Mucosa of descending colon (tissue), 3 donors: ENCODE measurements around the gene DNM3. TPM values are rescaled to one million over a fixed set of nuclear protein-coding genes. Genes with fewer than 3 reads are reported as not detected.

Experiments
- ATAC-seq: fragments of 200-7000 bp; cut with Tn5 transposase; one replicate; pipeline ENCODE4 v1.9.1; 2020; ENCODE audit warnings: mild to moderate bottlenecking, moderate library complexity
- DNase-seq, 3 donors: peaks; one replicate each; pipeline ENCODE4 v3.0.0-alpha.2; 2020
- H3K36me3 ChIP-seq: fragments of 200-600 bp; one replicate; pipeline ENCODE4 v1.8.0; 2021; ENCODE audit warnings: low read depth, mild to moderate bottlenecking
- H3K4me1 ChIP-seq: fragments of 200-600 bp; one replicate; pipeline ENCODE4 v1.8.0; 2021; ENCODE audit warnings: low read depth, mild to moderate bottlenecking
- H3K4me3 ChIP-seq: fragments of 200-600 bp; one replicate; pipeline ENCODE4 v1.8.0; 2021; ENCODE audit warnings: mild to moderate bottlenecking
- H3K9me3 ChIP-seq: fragments of 200-600 bp; one replicate; pipeline ENCODE4 v1.8.0; 2021; ENCODE audit warnings: mild to moderate bottlenecking
- CTCF ChIP-seq: fragments of 200-600 bp; IDR thresholded peaks from one replicate; pipeline ENCODE4 v1.8.0; 2022; ENCODE audit warnings: antibody characterized with exemption, mild to moderate bottlenecking
- intact Hi-C, 2 donors: fragments of 100-400 bp; cut with DNase I in 1 of 2; cut with micrococcal nuclease in 1 of 2; formaldehyde crosslinking; loops; one replicate each; pipeline versions ENCODE4 v1.11.0 to v1.11.1; 2022; cut with DNase I, micrococcal nuclease
- total RNA-seq, 3 donors: library from RNA; stranded (reverse); fragmentation: NEBNext Ultra II Directional in 2 of 3; extraction: Animal tissue kit (Norgen Biotek cat#: 25700) in 2 of 3; gene quantifications; one replicate each; pipeline versions ENCODE4 v1.2.1 to v1.2.4, GENCODE V29; 2021 to 2023
- donor health status: DM: no; HTN: no; CAD: no; lungs with moderate emphysema.
- donor health status: DM: no; HTN: no; CAD: no.
- donor health status: DM: no; HTN: yes; CAD: no.

The DNM3 gene
- total RNA-seq, 3 donors from 2014 or later, result 1.4 to 6.4 (median 2.1) TPM

GRCh38 chr1:172354291-172355274 lies 513.3 kb downstream of the DNM3 start:
- Histone ChIP-seq H3K36me3 (no peaks in the 10 kb centered on the region), H3K9me3 (no peaks in the 10 kb centered on the region), H3K4me1 (peaks cover 23% of the 10 kb centered on the region), H3K4me3 (no peak overlapping the region)
- no peak for TF ChIP-seq CTCF
- no peak for DNase-seq
- ATAC-seq, result no peak
- intact Hi-C loops, result loop anchor here in 1 of 2 donors (5.0 kb wide), 1 partner anchor 32 kb away; no protein-coding TSS in a partner anchor

- no peaks in the 10 kb centered on the region for H3K9me3 ChIP-seq
- peak; percentile 66 for ATAC-seq
- TF ChIP-seq CTCF, result no peak
- H3K36me3 ChIP-seq, result no peaks in the 10 kb centered on the region
- peaks cover 44% of the 10 kb centered on the region for H3K4me1 ChIP-seq
- no peak overlapping the region for H3K4me3 ChIP-seq
- intact Hi-C loops, result loop anchor here in 1 of 2 donors (5.0 kb wide), 1 partner anchor 34 kb away; no protein-coding TSS in a partner anchor
- peak in 1 of 3 donors; percentile 71 for DNase-seq
Measured at GRCh38 chr1:172356620-172357019, 515.3 kb downstream of the DNM3 start.

GRCh38 chr1:172357753-172358385 lies 516.6 kb downstream of the DNM3 start:
- DNase-seq (no peak), ATAC-seq (no peak)
- Histone ChIP-seq H3K9me3 (no peaks in the 10 kb centered on the region), H3K4me3 (no peak overlapping the region), H3K36me3 (no peaks in the 10 kb centered on the region), H3K4me1 (peaks cover 46% of the 10 kb centered on the region)
- TF ChIP-seq CTCF, result no peak
- intact Hi-C loops, result loop anchor here in 1 of 2 donors (5.0 kb wide), 1 partner anchor 36 kb away; no protein-coding TSS in a partner anchor

- ATAC-seq, result peak; percentile 81
- no peak for TF ChIP-seq CTCF
- Histone ChIP-seq H3K36me3 (no peaks in the 10 kb centered on the region), H3K4me3 (peak overlapping the region; percentile 6), H3K4me1 (peaks cover 46% of the 10 kb centered on the region), H3K9me3 (no peaks in the 10 kb centered on the region)
- intact Hi-C loops, result loop anchor here in 1 of 2 donors (5.0 kb wide), 1 partner anchor 37 kb away; no protein-coding TSS in a partner anchor
- peak in 1 of 3 donors; percentile 48 for DNase-seq
Measured at GRCh38 chr1:172359491-172359999, 518.2 kb downstream of the DNM3 start.

- Histone ChIP-seq H3K36me3 (no peaks in the 10 kb centered on the region), H3K9me3 (no peaks in the 10 kb centered on the region), H3K4me3 (no peak overlapping the region), H3K4me1 (peaks cover 46% of the 10 kb centered on the region)
- peak; percentile 63 for ATAC-seq
- intact Hi-C loops, result no loop called here
- peak in 2 of 3 donors; percentile 18 to 36 for DNase-seq
- no peak for TF ChIP-seq CTCF
Measured at GRCh38 chr1:172360511-172360910, 519.2 kb downstream of the DNM3 start.
